ENCODE measurements around the gene TPPP3. TPM values are rescaled to one million over a fixed set of nuclear protein-coding genes. Genes with fewer than 3 reads are reported as not detected.

Gene TPPP3
- 28.0 TPM for polyA plus RNA-seq (2012; ENCODE audit: insufficient read depth, insufficient read length, low read depth)

GRCh38 chr16:67393111-67393787 lies at the start of gene TPPP3:
TSS of gene TPPP3 (minus strand) at chr16:67393498. CDS start at chr16:67391111, 2,387 bp downstream.
- DNase-seq: peak; percentile 98
- Histone ChIP-seq H3K4me1 (peaks cover 32% of the 10 kb centered on the region), H3K9me3 (no peaks in the 10 kb centered on the region), H3K36me3 (no peaks in the 10 kb centered on the region), H3K27me3 (no peaks in the 10 kb centered on the region), H3K4me3 (ENCODE audit: low read depth, low read length) (peak within 1 kb of the TSS; percentile 70)
- peak; percentile 66 for TF ChIP-seq CTCF (IDR thresholded peaks at IDR 0.05; ENCODE audit: low read depth, low read length)

- Histone ChIP-seq H3K4me3 (ENCODE audit: low read depth, low read length) (no peak overlapping the region), H3K9me3 (no peaks in the 10 kb centered on the region)
- no peak for TF ChIP-seq CTCF (IDR thresholded peaks at IDR 0.05; ENCODE audit: low read depth, low read length)
These were observed 49.4 kb upstream of the TPPP3 start for GRCh38 chr16:67442581-67443255.

GRCh38 chr16:67441907-67442306 lies 48.6 kb upstream of the TPPP3 start:
- DNase-seq: no peak
- H3K4me3 ChIP-seq (ENCODE audit: low read depth, low read length): no peak overlapping the region
- TF ChIP-seq CTCF (IDR thresholded peaks at IDR 0.05; ENCODE audit: low read depth, low read length): no peak
- H3K4me1 ChIP-seq: peaks cover 17% of the 10 kb centered on the region
- no peaks in the 10 kb centered on the region for H3K9me3 ChIP-seq
- no peaks in the 10 kb centered on the region for H3K27me3 ChIP-seq
- peaks cover 9% of the 10 kb centered on the region; the same call in 1 of the 2 replicates for H3K36me3 ChIP-seq

More at GRCh38 chr16:67442581-67443255, 49.4 kb upstream of the TPPP3 start:
- H3K36me3 ChIP-seq: peaks cover 11% of the 10 kb centered on the region; the same call in 1 of the 2 replicates
- H3K4me1 ChIP-seq: peaks cover 17% of the 10 kb centered on the region
- H3K27me3 ChIP-seq: no peaks in the 10 kb centered on the region
- peak; percentile 46 for DNase-seq

GRCh38 chr16:67441271-67441753 lies 48.0 kb upstream of the TPPP3 start:
- peaks cover 9% of the 10 kb centered on the region; the same call in 1 of the 2 replicates for H3K36me3 ChIP-seq
- no peaks in the 10 kb centered on the region for H3K27me3 ChIP-seq
- DNase-seq: peak; percentile 70
- no peak overlapping the region for H3K4me3 ChIP-seq (ENCODE audit: low read depth, low read length)
- TF ChIP-seq CTCF (IDR thresholded peaks at IDR 0.05; ENCODE audit: low read depth, low read length): no peak
- no peaks in the 10 kb centered on the region for H3K9me3 ChIP-seq
- H3K4me1 ChIP-seq: peaks cover 17% of the 10 kb centered on the region

GRCh38 chr16:67438824-67439393 lies 45.6 kb upstream of the TPPP3 start:
- H3K9me3 ChIP-seq: no peaks in the 10 kb centered on the region
- TF ChIP-seq CTCF (IDR thresholded peaks at IDR 0.05; ENCODE audit: low read depth, low read length): no peak
- H3K36me3 ChIP-seq: peaks cover 9% of the 10 kb centered on the region; the same call in 1 of the 2 replicates
- no peak overlapping the region for H3K4me3 ChIP-seq (ENCODE audit: low read depth, low read length)
- no peak for DNase-seq
- no peaks in the 10 kb centered on the region for H3K27me3 ChIP-seq
- H3K4me1 ChIP-seq: peaks cover 17% of the 10 kb centered on the region
